D721Med (cell line): Measurements from ENCODE around the gene KANK4.

Experiments
- DNase-seq: peaks from one replicate; pipeline ENCODE4 v3.0.0; 2011; ENCODE audit warnings: low spot score; ENCODE audit not compliant: insufficient read length
- FAIRE-seq: peaks from 2 replicates; lab custom pipeline; 2011; peaks lifted over from hg19 to GRCh38; lab: Jason Lieb, UNC
- TF ChIP-seq, protein P1 (sequence below): IDR thresholded peaks from 2 replicates; pipeline ENCODE4 v1.5.1; 2012; ENCODE audit warnings: mild to moderate bottlenecking, control low read depth; ENCODE audit not compliant: insufficient read depth; ENCODE audit errors: missing control alignments

The KANK4 gene

GRCh38 chr1:62307895-62308492 lies 11.2 kb downstream of the KANK4 start:
- TF ChIP-seq, protein P1, sequence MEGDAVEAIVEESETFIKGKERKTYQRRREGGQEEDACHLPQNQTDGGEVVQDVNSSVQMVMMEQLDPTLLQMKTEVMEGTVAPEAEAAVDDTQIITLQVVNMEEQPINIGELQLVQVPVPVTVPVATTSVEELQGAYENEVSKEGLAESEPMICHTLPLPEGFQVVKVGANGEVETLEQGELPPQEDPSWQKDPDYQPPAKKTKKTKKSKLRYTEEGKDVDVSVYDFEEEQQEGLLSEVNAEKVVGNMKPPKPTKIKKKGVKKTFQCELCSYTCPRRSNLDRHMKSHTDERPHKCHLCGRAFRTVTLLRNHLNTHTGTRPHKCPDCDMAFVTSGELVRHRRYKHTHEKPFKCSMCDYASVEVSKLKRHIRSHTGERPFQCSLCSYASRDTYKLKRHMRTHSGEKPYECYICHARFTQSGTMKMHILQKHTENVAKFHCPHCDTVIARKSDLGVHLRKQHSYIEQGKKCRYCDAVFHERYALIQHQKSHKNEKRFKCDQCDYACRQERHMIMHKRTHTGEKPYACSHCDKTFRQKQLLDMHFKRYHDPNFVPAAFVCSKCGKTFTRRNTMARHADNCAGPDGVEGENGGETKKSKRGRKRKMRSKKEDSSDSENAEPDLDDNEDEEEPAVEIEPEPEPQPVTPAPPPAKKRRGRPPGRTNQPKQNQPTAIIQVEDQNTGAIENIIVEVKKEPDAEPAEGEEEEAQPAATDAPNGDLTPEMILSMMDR = no peak
- FAIRE-seq = no peak
- DNase-seq = no peak

DNA sequence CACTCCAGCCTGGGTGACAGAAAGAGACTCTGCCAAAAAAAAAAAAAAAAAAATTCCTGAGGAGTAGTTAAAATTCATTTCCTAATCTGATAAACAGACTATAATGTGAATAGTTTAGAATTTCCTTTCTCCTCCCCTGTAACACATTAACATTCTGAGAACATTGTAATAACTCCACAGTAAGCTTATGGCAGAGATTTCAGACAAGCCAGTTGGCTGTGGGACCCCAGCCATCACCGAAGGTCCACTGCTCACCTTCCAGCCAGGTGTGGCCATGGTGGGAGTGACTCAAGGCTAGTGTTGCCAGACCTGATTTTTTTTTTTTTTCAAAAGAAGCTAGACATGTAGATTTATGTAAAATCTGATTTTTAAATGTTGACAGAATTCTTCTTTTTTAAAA lies 11.8 kb downstream of the KANK4 start:
- FAIRE-seq = no peak
- DNase-seq = no peak
- TF ChIP-seq, protein P1 = no peak

GRCh38 chr1:62306065-62306464 lies 13.2 kb downstream of the KANK4 start:
- FAIRE-seq (no peak), DNase-seq (no peak)
- TF ChIP-seq, protein P1 = no peak

DNA sequence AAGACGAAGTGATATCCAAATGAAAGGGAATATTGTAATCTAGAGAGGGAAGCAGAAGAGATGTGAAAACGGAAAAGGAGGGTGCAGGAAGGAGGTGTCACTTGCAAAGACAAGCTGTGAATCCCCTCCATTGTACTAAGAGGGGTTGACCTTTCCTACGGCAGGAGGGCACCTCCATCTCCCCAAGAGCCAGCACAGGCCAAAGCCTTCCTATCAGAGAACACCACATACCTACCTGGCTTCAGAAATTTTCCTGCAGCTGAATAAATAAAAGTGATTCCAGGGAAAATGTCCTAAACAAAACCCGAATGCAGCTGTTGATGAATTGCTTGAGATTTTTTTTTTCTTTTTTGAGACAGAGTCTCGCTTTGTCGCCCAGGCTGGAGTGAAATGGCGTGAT lies 14.3 kb downstream of the KANK4 start:
- TF ChIP-seq, protein P1 = no peak
- DNase-seq (no peak), FAIRE-seq (no peak)

- TF ChIP-seq, protein P1 = no peak
- DNase-seq = no peak
- FAIRE-seq = no peak
Measured at GRCh38 chr1:62304515-62304914, 14.7 kb downstream of the KANK4 start.

DNA sequence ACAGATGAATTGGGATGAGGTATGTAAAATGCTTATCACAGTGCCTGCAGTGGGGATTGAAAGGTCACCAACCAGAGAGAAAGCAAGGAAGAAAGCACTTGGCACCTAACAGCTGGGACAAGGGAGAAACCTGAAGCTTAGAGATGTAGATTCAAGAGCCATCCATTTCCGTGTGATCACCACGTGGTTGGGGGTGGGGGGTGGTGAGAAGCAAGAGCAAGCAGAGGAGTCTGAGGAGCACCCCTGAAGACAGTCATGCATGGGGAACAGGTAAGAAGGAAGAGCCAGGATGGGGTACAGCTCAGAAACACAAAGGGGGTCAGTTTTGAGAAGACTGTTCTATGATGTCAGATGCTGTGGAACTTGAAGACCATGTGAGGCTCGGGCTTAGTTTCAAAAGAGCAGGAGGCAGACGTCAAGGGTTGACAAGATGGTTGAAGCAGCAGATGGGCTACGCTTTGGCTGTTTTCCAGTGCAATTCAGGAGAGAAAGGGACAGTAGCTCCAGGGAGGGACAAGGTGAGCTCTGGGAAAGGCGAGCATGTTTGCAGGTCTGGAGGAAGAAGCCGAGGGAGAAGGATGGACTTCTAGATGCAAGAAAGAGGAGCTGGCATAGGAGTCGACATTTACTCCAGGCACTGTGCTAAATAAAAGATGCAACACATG lies 17.4 kb downstream of the KANK4 start:
- TF ChIP-seq, protein P1 = no peak
- no peak for FAIRE-seq
- DNase-seq = no peak

- DNase-seq (no peak), FAIRE-seq (no peak)
- TF ChIP-seq, protein P1 = no peak
Measured at GRCh38 chr1:62299426-62300200, 19.6 kb downstream of the KANK4 start.
